LNCAP (cell line): Measurements from ENCODE around the gene NFATC1.

Experiments used
- TF ChIP-seq, protein P1 (sequence below): fragments of 450-650 bp; IDR thresholded peaks from 2 replicates; pipeline ENCODE4 v1.5.1; 2017; ENCODE audit warnings: mild to moderate bottlenecking

NFATC1 gene

DNA sequence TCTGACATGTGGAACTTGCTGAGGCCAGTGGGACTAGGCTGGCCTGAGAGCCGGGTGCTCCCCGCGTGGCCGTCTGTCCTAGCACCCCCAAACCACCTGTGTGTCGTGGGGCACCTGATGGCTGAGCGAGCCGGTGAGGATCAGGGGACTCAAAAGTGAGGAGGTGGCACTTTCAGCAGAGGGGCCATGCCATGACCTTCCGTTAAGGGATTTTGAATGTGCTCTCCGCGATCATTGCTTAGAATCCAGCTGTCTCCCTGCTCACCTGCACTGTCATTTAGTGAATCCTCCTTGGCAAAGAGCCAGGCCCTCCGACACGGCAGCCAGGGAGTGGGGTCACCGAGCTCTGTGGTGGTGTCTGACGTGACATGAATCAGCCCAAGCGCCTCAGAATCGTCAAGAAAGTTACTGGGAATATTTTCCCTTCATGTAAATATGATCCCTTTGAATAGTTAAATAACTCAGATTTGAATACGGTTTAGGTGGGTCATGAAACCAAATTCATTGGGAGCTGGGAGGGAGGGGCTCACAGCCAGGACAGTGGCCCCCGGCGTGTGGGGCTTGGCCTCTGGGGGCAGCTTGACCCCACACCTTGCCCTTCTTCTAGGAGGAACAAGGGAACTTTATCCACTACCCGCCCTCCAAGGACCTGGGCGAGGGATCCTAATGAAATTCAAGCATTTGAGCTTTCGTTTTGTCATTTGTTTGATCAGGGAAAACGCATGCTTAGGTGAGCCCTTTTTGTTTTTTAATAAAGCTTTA, 9.5 kb downstream of the NFATC1 start:
- TF ChIP-seq, protein P1, sequence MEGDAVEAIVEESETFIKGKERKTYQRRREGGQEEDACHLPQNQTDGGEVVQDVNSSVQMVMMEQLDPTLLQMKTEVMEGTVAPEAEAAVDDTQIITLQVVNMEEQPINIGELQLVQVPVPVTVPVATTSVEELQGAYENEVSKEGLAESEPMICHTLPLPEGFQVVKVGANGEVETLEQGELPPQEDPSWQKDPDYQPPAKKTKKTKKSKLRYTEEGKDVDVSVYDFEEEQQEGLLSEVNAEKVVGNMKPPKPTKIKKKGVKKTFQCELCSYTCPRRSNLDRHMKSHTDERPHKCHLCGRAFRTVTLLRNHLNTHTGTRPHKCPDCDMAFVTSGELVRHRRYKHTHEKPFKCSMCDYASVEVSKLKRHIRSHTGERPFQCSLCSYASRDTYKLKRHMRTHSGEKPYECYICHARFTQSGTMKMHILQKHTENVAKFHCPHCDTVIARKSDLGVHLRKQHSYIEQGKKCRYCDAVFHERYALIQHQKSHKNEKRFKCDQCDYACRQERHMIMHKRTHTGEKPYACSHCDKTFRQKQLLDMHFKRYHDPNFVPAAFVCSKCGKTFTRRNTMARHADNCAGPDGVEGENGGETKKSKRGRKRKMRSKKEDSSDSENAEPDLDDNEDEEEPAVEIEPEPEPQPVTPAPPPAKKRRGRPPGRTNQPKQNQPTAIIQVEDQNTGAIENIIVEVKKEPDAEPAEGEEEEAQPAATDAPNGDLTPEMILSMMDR, result no peak

DNA sequence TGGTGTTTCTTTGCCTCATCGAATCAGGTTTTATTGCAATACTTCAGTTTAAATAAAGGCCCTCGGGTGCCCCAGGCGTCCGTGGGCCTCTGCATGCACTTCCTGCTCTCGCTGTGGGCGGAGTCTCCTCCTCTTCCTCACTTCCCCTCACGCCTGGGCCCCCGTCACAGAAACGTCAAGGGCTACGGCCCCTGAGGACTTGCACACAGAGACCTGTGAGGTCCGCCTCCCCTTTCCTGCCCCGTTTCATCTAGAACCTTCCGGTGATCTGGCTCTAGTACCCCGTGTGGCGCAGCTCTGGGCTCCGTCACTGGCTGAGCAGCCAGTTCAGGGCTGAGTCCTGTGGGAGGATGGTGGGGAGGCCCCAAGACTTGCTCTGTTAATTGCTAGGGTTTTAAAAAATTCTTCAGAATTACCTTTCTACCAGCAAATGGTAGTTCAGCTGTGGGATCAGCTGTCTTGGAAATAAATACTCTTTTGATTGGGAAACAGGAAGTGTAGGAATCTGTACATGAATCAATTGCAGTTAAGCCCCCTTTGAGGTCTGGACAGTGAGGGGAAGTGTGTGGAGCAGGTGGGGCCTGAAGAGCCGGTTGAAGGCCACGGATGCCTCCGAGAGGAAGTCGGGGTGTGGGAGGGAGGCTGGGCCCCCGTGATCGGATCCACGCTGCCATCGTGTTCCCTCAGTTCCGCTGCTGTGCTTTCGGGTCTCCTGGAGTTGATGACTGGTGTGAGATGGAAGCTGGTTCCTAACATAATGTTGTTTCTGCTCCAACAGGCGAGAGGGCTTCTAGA, 10.2 kb downstream of the NFATC1 start:
- TF ChIP-seq, protein P1, result no peak

DNA sequence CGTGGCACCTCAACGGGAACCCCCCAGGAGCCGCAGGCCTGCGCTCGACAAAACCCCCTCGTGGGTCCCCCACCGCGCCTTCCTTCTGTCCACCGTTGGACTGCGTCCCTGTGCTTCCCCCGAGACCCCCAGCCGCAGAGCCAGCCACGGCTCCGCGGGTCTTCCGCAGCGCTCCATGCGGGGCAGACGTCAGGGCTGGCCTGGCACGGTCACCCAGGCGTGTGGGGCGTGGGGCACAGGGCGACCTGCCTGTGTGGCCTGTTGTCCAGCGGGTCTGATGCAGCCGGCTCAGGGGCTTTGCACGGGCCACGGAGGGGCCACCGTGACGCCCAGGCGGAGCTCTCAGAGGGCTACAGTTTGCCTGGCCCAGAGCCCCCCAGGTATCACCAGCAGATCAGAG, 11.0 kb downstream of the NFATC1 start:
- TF ChIP-seq, protein P1, result no peak

DNA sequence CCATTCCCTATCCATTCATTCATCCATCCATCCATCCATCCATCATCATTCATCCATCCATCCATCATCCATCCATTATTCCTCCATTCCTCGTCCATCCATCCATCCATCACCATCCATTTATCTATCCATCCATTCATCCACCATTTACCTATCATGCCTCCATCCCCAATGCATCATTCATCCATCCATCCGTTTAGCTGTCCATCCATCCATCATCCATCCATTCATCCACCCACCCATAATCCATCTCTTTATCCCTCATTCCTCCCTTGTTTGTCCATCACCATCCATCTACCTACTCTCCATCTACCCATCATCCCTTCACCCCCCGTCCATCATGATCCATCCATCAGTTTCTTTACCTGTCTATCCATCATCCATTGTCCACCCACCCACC, 13.6 kb downstream of the NFATC1 start:
- TF ChIP-seq, protein P1, result no peak

DNA sequence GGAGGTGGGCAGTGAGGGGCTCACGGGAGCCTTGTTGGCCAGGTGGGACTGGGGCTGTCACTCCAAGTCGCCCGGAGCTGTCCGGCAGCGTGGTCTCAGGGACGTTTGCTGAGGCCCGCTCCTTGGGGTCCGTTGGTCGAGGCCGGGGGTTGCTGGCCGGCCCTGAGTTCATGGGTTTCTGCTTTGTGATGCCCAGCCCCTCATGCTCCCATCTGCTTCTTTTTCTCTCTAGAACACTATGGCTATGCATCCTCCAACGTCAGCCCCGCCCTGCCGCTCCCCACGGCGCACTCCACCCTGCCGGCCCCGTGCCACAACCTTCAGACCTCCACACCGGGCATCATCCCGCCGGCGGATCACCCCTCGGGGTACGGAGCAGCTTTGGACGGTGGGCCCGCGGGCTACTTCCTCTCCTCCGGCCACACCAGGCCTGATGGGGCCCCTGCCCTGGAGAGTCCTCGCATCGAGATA, 14.5 kb downstream of the NFATC1 start:
- TF ChIP-seq, protein P1, result no peak

DNA sequence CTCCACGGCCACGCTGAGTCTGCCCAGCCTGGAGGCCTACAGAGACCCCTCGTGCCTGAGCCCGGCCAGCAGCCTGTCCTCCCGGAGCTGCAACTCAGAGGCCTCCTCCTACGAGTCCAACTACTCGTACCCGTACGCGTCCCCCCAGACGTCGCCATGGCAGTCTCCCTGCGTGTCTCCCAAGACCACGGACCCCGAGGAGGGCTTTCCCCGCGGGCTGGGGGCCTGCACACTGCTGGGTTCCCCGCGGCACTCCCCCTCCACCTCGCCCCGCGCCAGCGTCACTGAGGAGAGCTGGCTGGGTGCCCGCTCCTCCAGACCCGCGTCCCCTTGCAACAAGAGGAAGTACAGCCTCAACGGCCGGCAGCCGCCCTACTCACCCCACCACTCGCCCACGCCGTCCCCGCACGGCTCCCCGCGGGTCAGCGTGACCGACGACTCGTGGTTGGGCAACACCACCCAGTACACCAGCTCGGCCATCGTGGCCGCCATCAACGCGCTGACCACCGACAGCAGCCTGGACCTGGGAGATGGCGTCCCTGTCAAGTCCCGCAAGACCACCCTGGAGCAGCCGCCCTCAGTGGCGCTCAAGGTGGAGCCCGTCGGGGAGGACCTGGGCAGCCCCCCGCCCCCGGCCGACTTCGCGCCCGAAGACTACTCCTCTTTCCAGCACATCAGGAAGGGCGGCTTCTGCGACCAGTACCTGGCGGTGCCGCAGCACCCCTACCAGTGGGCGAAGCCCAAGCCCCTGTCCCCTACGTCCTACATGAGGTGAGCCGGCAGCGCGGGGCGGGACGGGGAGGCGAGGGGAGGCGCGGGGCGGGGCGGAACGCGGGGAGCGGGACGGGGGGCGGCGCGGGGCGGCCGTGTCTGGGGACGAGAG, 15.2 kb downstream of the NFATC1 start:
- TF ChIP-seq, protein P1, result no peak
